K562 (cell line): ENCODE results near the gene CEP295NL. TPM values are rescaled to one million over a fixed set of nuclear protein-coding genes. Genes with fewer than 3 reads are reported as not detected.

Experiments
- ATAC-seq: fragments of 200-7000 bp; cut with Tn5 transposase; 3 replicates; pipeline ENCODE4 v1.9.1; 2020; ENCODE audit warnings: moderate library complexity
- BruUV-seq: library from RNA; stranded (reverse); fragments of 400-500 nt; replicated peaks from 2 replicates; lab custom pipeline; 2021; lab: Mats Ljungman, UMichigan
- CTCF ChIA-PET: fragments of 300-600 bp; formaldehyde crosslinking; extraction: SDS; loops from one replicate; lab custom pipeline; 2021; ENCODE audit warnings: low intra/inter-chr PET ratio; lab: Yijun Ruan, JAX
- POLR2A ChIA-PET: fragments of 300-600, 350-650 bp; sonication (Branson Sonifier 250); formaldehyde crosslinking; extraction: SDS; loops from one replicate; lab custom pipeline; 2021; ENCODE audit warnings: antibody characterized with exemption, inconsistent platforms; lab: Yijun Ruan, JAX
- DNase-seq, 4 experiments: peaks; one replicate each; pipeline versions ENCODE4 v3.0.0 to v3.0.0-alpha.2; 2011 to 2018; ENCODE audit warnings: low spot score in 3 of 4, mixed read lengths in 3 of 4; ENCODE audit errors: extremely low read depth in 1 of 4
- FAIRE-seq: peaks from 2 replicates; lab custom pipeline; 2011; peaks lifted over from hg19 to GRCh38; lab: Jason Lieb, UNC
- H2AFZ ChIP-seq: 2 replicates; pipeline ENCODE4 v1.6.0; 2011; ENCODE audit warnings: low read depth, low read length, control low read depth, inconsistent platforms
- H3K27ac ChIP-seq: fragments of 200-600 bp; 3 replicates; pipeline ENCODE4 v1.8.0; 2011; ENCODE audit warnings: low read depth, mild to moderate bottlenecking, control low read depth, inconsistent platforms, low read length, moderate library complexity, mixed read lengths; ENCODE audit errors: extremely low read depth
- H3K27me3 ChIP-seq, 2 experiments: fragments of 300-600 bp in 1 of 2; 2 replicates in 1 of 2; 3 replicates in 1 of 2; pipeline versions ENCODE4 v1.6.0 to v1.8.0; 2011; ENCODE audit warnings: inconsistent platforms in 2 of 2, low read length in 2 of 2, mild to moderate bottlenecking in 1 of 2, mixed read lengths in 1 of 2, moderate library complexity in 1 of 2; ENCODE audit not compliant: control insufficient read depth in 2 of 2, insufficient read depth in 2 of 2
- H3K36me3 ChIP-seq: fragments of 300-600 bp; 3 replicates; pipeline ENCODE4 v1.8.0; 2011; ENCODE audit warnings: mild to moderate bottlenecking, low read length, inconsistent platforms; ENCODE audit not compliant: control insufficient read depth, insufficient read depth
- H3K4me1 ChIP-seq, 2 experiments: fragments of 200-600 bp in 1 of 2; replicated peaks in 1 of 2; 2 replicates in 1 of 2; 3 replicates in 1 of 2; pipeline versions ENCODE4 v1.5.1 to v1.8.0; 2011; ENCODE audit warnings: inconsistent platforms in 2 of 2, low read length in 2 of 2, mild to moderate bottlenecking in 1 of 2, mixed read lengths in 1 of 2, moderate library complexity in 1 of 2; ENCODE audit not compliant: control insufficient read depth in 2 of 2, insufficient read depth in 2 of 2
- H3K4me2 ChIP-seq: 2 replicates; pipeline ENCODE4 v1.6.1; 2011; ENCODE audit warnings: low read length, control low read depth, inconsistent platforms, mixed read lengths; ENCODE audit not compliant: insufficient read depth
- H3K4me3 ChIP-seq: fragments of 200-600 bp; sonication (generic), shearing (Covaris generic); 2 replicates; pipeline ENCODE4 v1.5.1; 2016; ENCODE audit warnings: control low read depth, inconsistent platforms
- H3K79me2 ChIP-seq: fragments of 200-600 bp; 3 replicates; pipeline ENCODE4 v1.8.0; 2011; ENCODE audit warnings: low read length, inconsistent platforms; ENCODE audit not compliant: control insufficient read depth, insufficient read depth
- H3K9ac ChIP-seq, 2 experiments: 2 replicates each; pipeline versions ENCODE4 v1.6.0 to v1.6.1; 2011; ENCODE audit warnings: low read depth in 2 of 2, low read length in 2 of 2, control low read depth in 1 of 2, inconsistent platforms in 1 of 2, mild to moderate bottlenecking in 1 of 2, mixed read lengths in 1 of 2; ENCODE audit not compliant: insufficient read depth in 1 of 2
- H3K9me1 ChIP-seq: one replicate; pipeline ENCODE4 v1.6.0; 2011; ENCODE audit warnings: inconsistent platforms, mild to moderate bottlenecking, low read length, moderate library complexity; ENCODE audit not compliant: control insufficient read depth, insufficient read depth
- H3K9me3 ChIP-seq: replicated peaks from 2 replicates; pipeline ENCODE4 v1.5.1; 2011; ENCODE audit warnings: low read depth, low read length, inconsistent platforms; ENCODE audit not compliant: control insufficient read depth, insufficient read depth
- H4K20me1 ChIP-seq: replicated peaks from 2 replicates; pipeline ENCODE4 v1.6.1; 2011; ENCODE audit warnings: low read length, inconsistent platforms, mixed read lengths; ENCODE audit not compliant: control insufficient read depth, insufficient read depth
- CCAR2 ChIP-seq: fragments of 200-400 bp; formaldehyde crosslinking; IDR thresholded peaks from 2 replicates; pipeline ENCODE4 v1.6.1; 2017; ENCODE audit warnings: mild to moderate bottlenecking, low read depth, low read length
- HDAC2 ChIP-seq: fragments of 450-650 bp; IDR thresholded peaks from 2 replicates; pipeline ENCODE4 v1.6.1; 2016; ENCODE audit warnings: mild to moderate bottlenecking
- PCBP2 ChIP-seq: fragments of 200-400 bp; formaldehyde crosslinking; IDR thresholded peaks from 2 replicates; pipeline ENCODE4 v1.6.1; 2018; ENCODE audit warnings: low read length, low read depth, mild to moderate bottlenecking, moderate library complexity; ENCODE audit not compliant: poor library complexity, severe bottlenecking
- SMAD2 ChIP-seq: fragments of 150-350 bp; IDR thresholded peaks from 2 replicates; pipeline ENCODE4 v1.6.1; 2014; ENCODE audit warnings: low read depth, mild to moderate bottlenecking, low read length
- SP2 ChIP-seq: IDR thresholded peaks from 2 replicates; pipeline ENCODE4 v1.6.1; 2011; ENCODE audit warnings: mild to moderate bottlenecking, low read depth, low read length, moderate library complexity; ENCODE audit not compliant: poor library complexity, severe bottlenecking; ENCODE audit errors: extremely low read depth
- SRSF7 ChIP-seq: fragments of 200-400 bp; formaldehyde crosslinking; optimal IDR thresholded peaks from 2 replicates; pipeline ENCODE3; 2017; ENCODE audit warnings: mild to moderate bottlenecking, low read depth, low read length
- ZBTB7A ChIP-seq: IDR thresholded peaks from 2 replicates; pipeline ENCODE4 v1.6.1; 2011; ENCODE audit warnings: low read depth, mild to moderate bottlenecking, low read length, moderate library complexity, borderline replicate concordance; ENCODE audit not compliant: control insufficient read depth
- ZNF140 ChIP-seq: fragments of 250-450 bp; sonication (Bioruptor Pico); IDR thresholded peaks from 2 replicates; pipeline ENCODE4 v1.8.0; 2021; ENCODE audit warnings: moderate library complexity, mild to moderate bottlenecking, inconsistent platforms
- ZNF175 ChIP-seq: fragments of 200-800 bp; sonication (Bioruptor generic); IDR thresholded peaks from 2 replicates; pipeline ENCODE4 v1.6.1; 2016; ENCODE audit warnings: low read depth, mild to moderate bottlenecking, missing genetic modification characterization, missing compliant biosample characterization
- ZNF561 ChIP-seq: fragments of 450-650 bp; formaldehyde crosslinking; conservative IDR thresholded peaks from 2 replicates; pipeline ENCODE4 v1.4.0; 2020; ENCODE audit warnings: mild to moderate bottlenecking, moderate library complexity
- WGBS: fragments of 100-300 bp; shearing (Covaris generic); methylation state at CpG from one replicate; pipeline ENCODE4 v1.1.6; 2016; ENCODE audit warnings: low coverage, mixed read lengths; ENCODE audit not compliant: insufficient coverage; ENCODE audit errors: missing lambda C conversion rate; 5-methylcytosine and 5-hydroxymethylcytosine counted together
- in situ Hi-C: fragments of 300-500 bp; cut with MboI; formaldehyde crosslinking; loops from 4 replicates; pipeline ENCODE4 v1.15.0; 2018; ENCODE audit warnings: inconsistent platforms, mixed read lengths
- intact Hi-C: fragments of 100-400 bp; cut with micrococcal nuclease; formaldehyde crosslinking; loops from 2 replicates; pipeline ENCODE4 v1.14.2; 2022
- polyA plus RNA-seq, 8 experiments: library from polyadenylated mRNA; depleted of rRNA in 4 of 8; stranded (reverse) in 5 of 8; unstranded in 3 of 8; fragments of >200 nt; fragmentation: Nextera tagmentation in 2 of 8; fragmentation: Illumina TruSeq in 1 of 8; extraction: Ambion mirVana in 2 of 8; extraction: Trizol in 1 of 8; gene quantifications; 2 replicates each; pipeline versions ENCODE4 v1.2.1 to v1.2.3, GENCODE V29; 2011 to 2014; ENCODE audit warnings: inconsistent platforms in 1 of 8, missing spikeins in 1 of 8
- total RNA-seq, 7 experiments: library from RNA; depleted of rRNA in 6 of 7; stranded (reverse); fragments of >200 nt in 6 of 7; fragmentation: Illumina TruSeq in 2 of 7; extraction: Trizol in 2 of 7; gene quantifications; 2 replicates each; pipeline versions ENCODE4 v1.2.1 to v1.2.3, GENCODE V29; 2011 to 2021; ENCODE audit warnings: low replicate concordance in 1 of 7
- TF ChIP-seq, protein P1 (sequence below): IDR thresholded peaks from 2 replicates; pipeline ENCODE4 v1.6.1; 2011; ENCODE audit not compliant: insufficient read length; ENCODE audit errors: extremely low read depth

Gene CEP295NL
- total and polyA plus RNA-seq, 9 of the 15 experiments (the other 6 are each of a cell fraction or from before 2014, with no cell fraction given), result not detected

DNA sequence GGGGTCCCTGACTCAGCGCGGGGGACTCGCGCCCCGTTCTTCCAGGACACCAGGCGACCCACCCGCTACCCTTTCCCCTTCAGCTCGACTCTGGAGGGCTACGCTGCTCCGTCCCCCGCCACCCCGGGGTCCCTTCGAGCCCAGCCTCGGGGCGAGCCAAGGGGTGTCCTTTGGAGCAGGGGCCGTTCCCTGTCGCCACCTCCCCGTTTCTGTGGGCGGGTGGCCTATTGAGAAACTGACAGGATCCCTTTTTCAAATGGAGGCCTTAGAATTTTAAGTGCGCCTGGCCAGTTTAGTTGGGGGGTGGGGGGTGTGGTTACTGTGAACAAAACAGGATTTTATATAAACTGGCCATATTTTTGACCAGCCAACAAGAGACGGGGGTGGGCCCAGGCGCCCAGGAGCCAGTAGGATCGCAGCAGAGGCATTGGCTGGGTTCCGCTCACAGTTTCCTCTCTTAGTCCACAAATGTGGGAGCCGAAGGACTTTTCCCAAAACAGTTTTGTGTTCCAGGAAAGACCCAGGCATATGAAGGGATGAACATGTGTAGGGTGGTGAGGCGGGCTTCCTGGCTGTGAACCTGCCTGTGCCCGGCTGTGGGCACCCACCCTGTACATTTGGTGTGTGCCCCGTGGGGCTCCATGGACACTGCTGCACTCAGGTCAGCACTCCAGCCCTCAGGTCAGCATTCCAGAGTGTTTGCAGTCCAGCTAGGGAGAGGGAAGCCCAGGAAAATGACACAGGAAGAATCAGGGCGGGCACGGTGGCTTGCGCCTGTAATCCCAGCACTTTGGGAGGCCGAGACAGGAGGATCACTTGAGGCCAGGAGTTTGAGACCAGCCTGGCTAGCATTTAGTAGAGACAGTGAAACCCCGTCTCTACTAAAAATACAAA lies 22.9 kb upstream of the CEP295NL start:
- Histone ChIP-seq H3K9me3 (no peaks in the 10 kb centered on the region), H3K9me1 (no peaks in the 10 kb centered on the region), H3K4me2 (no peak overlapping the region), H4K20me1 (peaks cover 15% of the 10 kb centered on the region), H3K4me3 (no peak overlapping the region), H3K36me3 (no peaks in the 10 kb centered on the region), H2AFZ (no peak overlapping the region), H3K27ac (no peak overlapping the region), H3K27me3 (peaks cover 42 to 74% of the 10 kb centered on the region in 2 experiments), H3K4me1 (peaks cover 0 to 13% of the 10 kb centered on the region in 2 experiments; a peak in 2 of 5 replicates), H3K79me2 (no peaks in the 10 kb centered on the region), H3K9ac (no peak overlapping the region)
- intact Hi-C loops, result no loop called here
- FAIRE-seq, result no peak
- no TSS peak for BruUV-seq
- ChIA-PET CTCF (no interaction called here), POLR2A (interaction anchor here (0.9 kb wide), 1 partner anchor 484 kb away, joined by 3 read pairs; no protein-coding TSS in a partner anchor)
- ATAC-seq, result no peak
- in situ Hi-C loops, result no loop called here
- no peak for DNase-seq
- 27% methylated on average over 21 of the region's 33 CpGs for WGBS
- TF ChIP-seq, protein P1, sequence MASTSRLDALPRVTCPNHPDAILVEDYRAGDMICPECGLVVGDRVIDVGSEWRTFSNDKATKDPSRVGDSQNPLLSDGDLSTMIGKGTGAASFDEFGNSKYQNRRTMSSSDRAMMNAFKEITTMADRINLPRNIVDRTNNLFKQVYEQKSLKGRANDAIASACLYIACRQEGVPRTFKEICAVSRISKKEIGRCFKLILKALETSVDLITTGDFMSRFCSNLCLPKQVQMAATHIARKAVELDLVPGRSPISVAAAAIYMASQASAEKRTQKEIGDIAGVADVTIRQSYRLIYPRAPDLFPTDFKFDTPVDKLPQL, result no peak
- no peak for TF ChIP-seq ZBTB7A
- TF ChIP-seq ZNF140, result no peak
- no peak for TF ChIP-seq ZNF175 (CRISPR knock-in tag)
- TF ChIP-seq SRSF7, result no peak
- TF ChIP-seq CCAR2, result no peak
- no peak for TF ChIP-seq ZNF561 (CRISPR knock-in tag)
- TF ChIP-seq PCBP2, result no peak
- TF ChIP-seq SMAD2, result no peak
- TF ChIP-seq HDAC2, result no peak
- no peak for TF ChIP-seq SP2
